ENCODE measurements around the gene CYYR1. TPM values are rescaled to one million over a fixed set of nuclear protein-coding genes. Genes with fewer than 3 reads are reported as not detected.

The CYYR1 gene
- polyA plus RNA-seq, 3 donors: 0.16 to 0.30 TPM; not detected in 1

DNA sequence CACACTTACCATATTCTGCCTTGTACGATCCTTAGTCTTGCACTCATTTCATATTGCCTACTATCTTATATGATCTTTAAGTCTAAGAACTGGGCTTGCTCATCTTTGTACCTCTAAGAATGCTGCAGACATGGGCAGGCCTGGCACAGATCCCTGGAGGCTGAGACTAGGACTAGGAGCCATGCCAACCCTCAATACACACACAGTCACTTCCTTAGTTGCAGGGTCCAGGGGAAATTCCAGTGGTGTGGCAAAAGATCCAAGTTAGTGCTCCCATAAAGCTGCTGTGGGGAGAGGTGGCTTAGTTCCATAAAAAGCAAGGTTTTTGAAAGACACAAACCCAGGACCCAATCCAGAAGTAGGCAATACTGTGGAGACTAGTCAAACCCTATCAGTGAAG is 59.9 kb downstream of the CYYR1 start:
- no peak for DNase-seq
- H2AFZ ChIP-seq (ENCODE audit: insufficient read depth, low read depth, low read length, poor library complexity, severe bottlenecking): no peak overlapping the region
- no peaks in the 10 kb centered on the region for H3K79me2 ChIP-seq (ENCODE audit: insufficient read depth, low read length)
- no peaks in the 10 kb centered on the region for H3K36me3 ChIP-seq (replicated peaks in 1 of 2; ENCODE audit: control insufficient read depth in 1 of 2, insufficient read depth in 2 of 2, low read length in 2 of 2)
- H3K9me3 ChIP-seq (replicated peaks in 1 of 2; ENCODE audit: control insufficient read depth in 1 of 2, insufficient read depth in 1 of 2, low read length in 2 of 2): no peaks in the 10 kb centered on the region
- WGBS (ENCODE audit: insufficient coverage): 100% methylated on average over 1 of the region's 1 CpG
- no peak overlapping the region for H3K27ac ChIP-seq (ENCODE audit: low read depth in 1 of 2, low read length in 2 of 2)
- Mint-ChIP-seq H3K9me3 (peaks cover 0 to 10% (median 0%) of the 10 kb centered on the region in 7 donors), H3K4me3 (no peak overlapping the region), H3K4me1 (no peaks in the 10 kb centered on the region), H3K27me3 (ENCODE audit: low read depth in 3 of 3) (no peaks in the 10 kb centered on the region), H3K36me3 (no peaks in the 10 kb centered on the region), H3K27ac (no peak overlapping the region)
- no peak overlapping the region for H3K4me2 ChIP-seq (replicated peaks; ENCODE audit: extremely low read depth, low read length, poor library complexity, severe bottlenecking)
- no peaks in the 10 kb centered on the region for H3K27me3 ChIP-seq (ENCODE audit: control insufficient read depth in 2 of 2, insufficient read depth in 2 of 2, low read length in 2 of 2)
- TF ChIP-seq, protein P1, sequence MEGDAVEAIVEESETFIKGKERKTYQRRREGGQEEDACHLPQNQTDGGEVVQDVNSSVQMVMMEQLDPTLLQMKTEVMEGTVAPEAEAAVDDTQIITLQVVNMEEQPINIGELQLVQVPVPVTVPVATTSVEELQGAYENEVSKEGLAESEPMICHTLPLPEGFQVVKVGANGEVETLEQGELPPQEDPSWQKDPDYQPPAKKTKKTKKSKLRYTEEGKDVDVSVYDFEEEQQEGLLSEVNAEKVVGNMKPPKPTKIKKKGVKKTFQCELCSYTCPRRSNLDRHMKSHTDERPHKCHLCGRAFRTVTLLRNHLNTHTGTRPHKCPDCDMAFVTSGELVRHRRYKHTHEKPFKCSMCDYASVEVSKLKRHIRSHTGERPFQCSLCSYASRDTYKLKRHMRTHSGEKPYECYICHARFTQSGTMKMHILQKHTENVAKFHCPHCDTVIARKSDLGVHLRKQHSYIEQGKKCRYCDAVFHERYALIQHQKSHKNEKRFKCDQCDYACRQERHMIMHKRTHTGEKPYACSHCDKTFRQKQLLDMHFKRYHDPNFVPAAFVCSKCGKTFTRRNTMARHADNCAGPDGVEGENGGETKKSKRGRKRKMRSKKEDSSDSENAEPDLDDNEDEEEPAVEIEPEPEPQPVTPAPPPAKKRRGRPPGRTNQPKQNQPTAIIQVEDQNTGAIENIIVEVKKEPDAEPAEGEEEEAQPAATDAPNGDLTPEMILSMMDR (IDR thresholded peaks at IDR 0.05): no peak
- no peaks in the 10 kb centered on the region for H4K20me1 ChIP-seq (ENCODE audit: insufficient read depth, low read length)
- no peak overlapping the region for H3K9ac ChIP-seq (ENCODE audit: insufficient read depth, low read length, poor library complexity, severe bottlenecking)
- intact Hi-C loops (cut with micrococcal nuclease): no loop called here
- no peak overlapping the region for H3K4me3 ChIP-seq (replicated peaks in 1 of 3; ENCODE audit: low read depth in 2 of 3, low read length in 3 of 3)
- no peaks in the 10 kb centered on the region for H3K4me1 ChIP-seq (ENCODE audit: control insufficient read depth in 1 of 2, insufficient read depth in 2 of 2, low read length in 2 of 2)

- H3K4me1 ChIP-seq (ENCODE audit: control insufficient read depth in 1 of 2, insufficient read depth in 2 of 2, low read length in 2 of 2): no peaks in the 10 kb centered on the region
- intact Hi-C loops (cut with micrococcal nuclease): no loop called here
- no peak overlapping the region for H3K9ac ChIP-seq (ENCODE audit: insufficient read depth, low read length, poor library complexity, severe bottlenecking)
- Mint-ChIP-seq H3K4me1 (no peaks in the 10 kb centered on the region), H3K27me3 (ENCODE audit: low read depth in 3 of 3) (no peaks in the 10 kb centered on the region), H3K4me3 (no peak overlapping the region), H3K27ac (no peak overlapping the region), H3K9me3 (peaks cover 0 to 7% (median 0%) of the 10 kb centered on the region in 7 donors), H3K36me3 (no peaks in the 10 kb centered on the region)
- TF ChIP-seq, protein P1 (IDR thresholded peaks at IDR 0.05): no peak
- H3K27me3 ChIP-seq (ENCODE audit: control insufficient read depth in 2 of 2, insufficient read depth in 2 of 2, low read length in 2 of 2): no peaks in the 10 kb centered on the region
- H3K9me3 ChIP-seq (replicated peaks in 1 of 2; ENCODE audit: control insufficient read depth in 1 of 2, insufficient read depth in 1 of 2, low read length in 2 of 2): no peaks in the 10 kb centered on the region
- no peak for DNase-seq
- H4K20me1 ChIP-seq (ENCODE audit: insufficient read depth, low read length): no peaks in the 10 kb centered on the region
- no peak overlapping the region for H3K4me2 ChIP-seq (replicated peaks; ENCODE audit: extremely low read depth, low read length, poor library complexity, severe bottlenecking)
- no peak overlapping the region for H2AFZ ChIP-seq (ENCODE audit: insufficient read depth, low read depth, low read length, poor library complexity, severe bottlenecking)
- no peak overlapping the region for H3K27ac ChIP-seq (ENCODE audit: low read depth in 1 of 2, low read length in 2 of 2)
- no peaks in the 10 kb centered on the region for H3K79me2 ChIP-seq (ENCODE audit: insufficient read depth, low read length)
- H3K36me3 ChIP-seq (replicated peaks in 1 of 2; ENCODE audit: control insufficient read depth in 1 of 2, insufficient read depth in 2 of 2, low read length in 2 of 2): no peaks in the 10 kb centered on the region
- 92% methylated on average over 4 of the region's 5 CpGs for WGBS (ENCODE audit: insufficient coverage)
- H3K4me3 ChIP-seq (replicated peaks in 1 of 3; ENCODE audit: low read depth in 2 of 3, low read length in 3 of 3): no peak overlapping the region
Observed at GRCh38 chr21:26512664-26513063, 60.4 kb downstream of the CYYR1 start.
